8988T (cell line): ENCODE measurements around the gene SLC2A3.
"Not testable (repeated sequence)": the region's sequence is repeated elsewhere in the genome, so short reads cannot be mapped to it uniquely, and the experiment has no call there.

ENCODE experiments used
- DNase-seq: peaks from one replicate; pipeline ENCODE4 v3.0.0; 2011

The SLC2A3 gene

DNA sequence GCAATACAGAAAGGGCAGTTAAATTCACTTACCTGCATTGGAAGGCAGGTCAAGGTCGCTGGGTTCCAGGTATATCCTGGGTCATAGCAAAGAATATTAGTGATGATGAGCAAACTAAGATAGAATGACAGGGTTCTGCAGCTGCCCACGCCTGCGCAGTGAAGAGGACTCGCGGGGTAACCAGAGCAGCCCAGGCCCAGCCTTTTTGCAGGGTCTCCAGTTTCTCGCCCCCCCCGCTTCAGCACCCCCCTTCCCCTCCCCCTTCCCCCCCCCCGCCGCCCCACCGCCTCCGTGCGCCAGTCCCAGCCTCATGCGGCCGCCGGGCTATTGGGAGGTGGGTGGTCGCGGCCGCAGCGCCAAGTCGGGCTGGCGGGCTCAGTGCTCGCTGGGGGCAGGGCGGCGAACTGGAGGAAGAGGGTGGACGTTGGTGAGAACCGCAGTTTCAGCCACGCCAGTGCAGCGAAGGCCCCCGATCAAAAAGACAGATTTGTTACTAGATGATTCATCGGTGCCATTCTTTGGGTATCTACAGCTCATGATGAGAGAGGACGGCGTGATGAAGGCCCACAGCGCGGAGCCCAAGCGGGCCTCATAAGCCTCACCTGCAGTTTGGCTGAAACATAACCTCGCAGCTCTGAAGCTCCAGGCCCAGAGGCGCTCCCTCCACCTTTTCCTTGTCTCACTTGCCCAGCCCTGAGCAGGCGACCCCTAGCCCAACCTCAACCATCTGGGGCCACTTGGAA, 20.2 kb downstream of the SLC2A3 start:
- no peak for DNase-seq

DNA sequence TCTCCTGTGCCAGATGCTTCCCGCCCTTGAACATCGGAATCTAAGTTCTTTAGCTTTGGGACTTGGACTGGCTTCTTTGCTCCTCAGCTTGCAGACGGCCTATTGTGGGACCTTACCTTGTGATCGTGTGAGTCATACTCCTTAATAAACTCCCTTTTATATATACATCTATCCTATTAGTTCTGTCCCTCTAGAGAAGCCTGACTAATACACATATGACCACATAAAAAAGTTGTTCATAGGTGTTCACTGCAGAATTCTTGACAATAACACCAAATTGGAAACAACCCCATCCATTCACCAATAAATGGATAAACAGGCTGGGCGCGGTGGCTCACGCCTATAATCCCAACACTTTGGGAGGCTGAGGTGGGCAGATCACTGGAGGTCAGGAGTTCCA, 25.9 kb downstream of the SLC2A3 start:
- DNase-seq = not testable (repeated sequence)

DNA sequence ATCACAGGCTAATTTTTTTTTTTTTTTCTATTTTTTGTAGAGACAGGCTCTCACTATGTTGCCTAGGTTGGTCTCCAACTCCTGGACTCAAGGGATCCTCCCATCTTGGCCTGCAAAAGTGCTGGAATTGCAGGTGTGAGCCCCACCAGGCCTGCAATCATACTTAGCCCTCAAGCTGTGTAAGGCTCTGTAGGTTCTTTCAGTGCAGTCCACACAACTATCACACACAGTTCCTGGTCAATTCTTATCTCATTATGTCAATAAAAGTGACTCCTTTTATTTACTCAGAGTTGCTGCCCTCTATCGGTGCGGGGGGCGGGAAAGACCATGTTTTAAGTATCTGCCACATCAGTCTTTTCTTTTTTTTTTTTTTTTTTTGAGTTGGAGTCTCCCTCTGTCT, 29.0 kb downstream of the SLC2A3 start:
- no peak for DNase-seq

DNA sequence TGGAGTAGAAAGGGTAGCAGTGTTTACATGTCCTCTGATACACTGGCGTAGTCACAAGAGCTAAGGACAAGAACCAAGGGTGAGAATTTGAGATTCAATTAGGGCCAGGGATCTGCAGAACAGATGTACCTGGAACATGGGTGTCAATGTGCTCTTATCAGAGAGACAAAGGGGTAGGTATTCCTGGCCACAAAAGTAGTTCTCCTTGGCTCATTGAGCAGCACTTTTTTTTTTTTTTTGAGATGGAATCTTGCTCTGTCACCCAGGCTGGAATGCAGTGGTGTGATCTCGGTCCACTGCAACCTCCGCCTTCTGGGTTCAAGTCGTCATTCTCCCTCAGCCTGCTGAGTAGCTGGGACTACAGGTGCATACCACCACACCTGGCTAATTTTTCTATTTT, 29.7 kb downstream of the SLC2A3 start:
- DNase-seq = not testable (repeated sequence)

DNA sequence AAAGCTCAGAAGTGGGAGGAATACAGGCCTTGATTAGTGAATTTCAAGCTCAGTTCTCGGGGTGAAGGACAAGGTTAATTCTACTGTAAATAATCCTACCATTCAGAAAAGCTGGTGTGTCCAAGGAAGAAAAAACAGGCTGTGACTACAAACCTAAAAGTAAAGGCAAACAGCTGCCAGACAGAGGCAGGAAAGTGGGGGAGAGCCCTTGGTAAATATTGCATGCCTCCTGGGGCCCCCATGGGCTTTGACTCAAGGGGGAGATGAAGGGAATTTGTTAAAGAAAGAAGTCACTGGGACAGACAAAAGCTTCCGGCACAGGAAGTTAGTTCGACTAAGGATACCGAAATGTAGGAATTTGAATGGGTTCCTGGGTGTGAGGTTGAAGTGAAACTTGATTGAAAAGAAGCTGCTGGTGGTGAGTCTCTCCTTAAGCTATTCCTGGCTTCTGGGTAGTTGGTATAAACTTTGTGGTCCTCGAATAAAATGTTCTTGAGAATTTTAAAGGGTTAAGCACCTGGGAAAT, 30.3 kb downstream of the SLC2A3 start:
- not testable (repeated sequence) for DNase-seq

DNA sequence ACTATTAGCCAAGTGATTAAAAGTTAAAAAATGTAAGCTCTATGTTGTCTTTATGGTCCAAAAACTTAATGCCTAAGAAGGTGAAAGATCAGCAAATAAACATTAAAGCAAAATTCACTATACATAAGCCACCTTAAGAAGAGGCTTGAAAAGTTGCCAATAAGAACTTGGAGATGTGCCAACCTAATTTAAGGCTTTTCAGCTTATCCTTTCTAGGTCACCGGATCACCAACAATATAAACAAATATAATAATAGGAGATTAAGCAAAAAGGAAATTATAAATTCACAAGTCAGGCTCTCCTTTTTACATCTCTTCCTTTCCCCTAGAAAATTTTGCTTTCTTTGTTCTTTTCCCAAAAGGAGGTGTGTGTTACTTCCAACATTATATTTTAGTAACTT, 30.9 kb downstream of the SLC2A3 start:
- DNase-seq = no peak

DNA sequence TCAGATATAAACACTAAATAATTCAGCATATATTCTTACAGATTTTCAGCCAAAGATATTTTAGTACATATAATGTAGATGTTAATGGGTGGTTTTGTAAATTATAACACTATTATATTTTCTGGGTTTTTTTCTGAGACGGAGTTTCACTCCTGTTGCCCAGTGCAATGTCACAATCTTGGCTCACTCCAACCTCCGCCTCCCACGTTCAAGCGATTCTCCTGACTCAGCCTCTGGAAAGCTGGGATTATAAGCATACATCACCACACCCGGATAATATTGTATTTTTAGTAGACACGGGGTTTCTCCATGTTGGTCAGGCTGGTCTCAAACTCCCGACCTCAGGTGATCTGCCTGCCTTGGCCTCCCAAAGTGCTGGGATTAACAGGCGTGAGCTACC, 33.6 kb downstream of the SLC2A3 start:
- not testable (repeated sequence) for DNase-seq

DNA sequence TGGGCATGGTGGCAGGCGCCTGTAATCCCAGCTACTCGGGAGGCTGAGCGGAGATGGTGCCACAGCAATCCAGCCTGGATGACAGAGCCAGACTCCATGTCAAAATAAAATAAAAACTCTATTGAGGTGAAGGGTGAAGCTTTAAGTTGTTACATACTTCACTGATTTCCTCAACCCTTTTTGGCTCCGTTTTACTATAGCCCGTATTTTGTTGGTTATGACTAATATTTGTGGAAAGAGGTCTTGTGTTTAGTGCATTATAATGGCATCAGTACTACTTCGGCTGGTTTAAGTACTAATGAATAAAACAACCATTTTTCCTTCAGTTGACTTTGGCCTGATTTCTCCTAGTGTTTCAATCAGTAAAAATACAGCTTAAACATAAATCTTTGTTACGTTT, 36.2 kb downstream of the SLC2A3 start:
- no peak for DNase-seq

DNA sequence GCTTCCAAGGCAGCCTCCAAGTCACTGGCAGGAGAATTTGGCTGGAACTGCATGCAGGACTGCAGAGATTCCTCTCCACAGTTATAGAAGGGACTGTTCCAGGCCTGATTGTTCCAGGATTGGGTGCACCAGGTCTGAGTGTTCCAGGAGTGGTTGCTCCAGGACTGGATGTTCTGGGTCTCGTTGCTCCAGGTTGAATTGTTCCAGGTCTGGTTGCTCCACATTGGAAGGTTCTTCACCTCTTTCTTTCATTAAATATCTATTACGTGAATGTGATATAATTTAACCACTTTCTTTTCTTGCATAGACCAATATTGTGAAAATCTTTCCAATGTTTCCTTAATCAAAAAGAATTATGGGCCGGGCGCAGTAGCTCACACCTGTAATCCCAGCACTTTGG, 39.3 kb downstream of the SLC2A3 start:
- not testable (repeated sequence) for DNase-seq

DNA sequence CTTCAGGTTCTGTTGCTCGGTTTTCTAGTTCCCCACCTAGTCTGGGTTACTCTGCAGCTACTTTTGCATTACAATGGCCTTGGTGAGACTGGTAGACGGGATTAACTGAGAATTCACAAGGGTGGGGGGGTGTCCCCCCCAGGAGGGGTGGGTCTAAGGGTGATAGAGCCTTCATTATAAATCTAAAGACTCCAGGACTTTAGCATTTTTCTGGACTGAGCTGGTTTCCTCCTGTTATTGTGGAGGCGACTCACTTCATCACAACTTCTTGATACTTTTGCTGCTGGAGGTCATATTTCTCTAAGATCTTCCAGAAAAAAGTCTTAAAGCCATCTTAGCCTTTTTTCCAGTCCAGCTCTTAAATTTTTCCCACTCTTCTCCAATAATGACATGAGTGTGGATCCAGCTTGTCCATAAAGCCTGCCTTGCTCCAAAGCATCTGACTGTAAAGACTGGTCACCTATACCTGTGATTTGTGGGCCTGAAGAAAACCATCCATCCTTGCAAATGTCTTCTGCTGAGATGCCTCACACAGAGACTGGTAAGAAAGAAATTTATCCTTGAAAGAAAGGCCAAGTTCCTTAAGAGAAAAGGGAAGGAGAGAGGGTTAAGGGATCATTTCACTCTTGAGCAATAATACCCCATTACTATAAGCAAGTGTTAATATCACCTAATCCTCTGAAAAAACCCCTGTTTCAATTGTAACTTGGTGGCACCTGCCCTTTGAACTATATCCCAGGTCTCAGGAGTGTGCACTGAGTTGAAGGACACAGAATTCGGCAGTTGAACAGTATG, 43.6 kb downstream of the SLC2A3 start:
- DNase-seq = no peak

DNA sequence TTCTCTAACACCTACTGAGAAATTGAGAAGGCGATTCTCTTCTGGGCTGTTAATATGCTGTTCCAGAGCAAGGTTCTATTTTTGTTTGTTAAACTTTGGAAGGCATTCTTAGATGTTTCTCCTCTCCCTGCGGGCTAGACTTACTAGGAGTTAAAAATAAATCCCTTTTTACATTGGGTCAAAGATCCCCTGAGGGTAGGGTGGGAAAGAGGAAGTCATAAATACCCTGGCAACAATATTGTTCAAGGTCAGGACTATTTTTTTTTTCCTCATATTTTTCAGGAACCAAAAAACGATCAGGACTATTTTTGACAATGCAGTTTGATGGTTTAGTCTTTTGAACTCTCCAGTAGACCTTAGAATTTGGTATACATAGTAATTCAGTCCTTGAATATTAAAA, 51.3 kb downstream of the SLC2A3 start:
- DNase-seq = no peak

DNA sequence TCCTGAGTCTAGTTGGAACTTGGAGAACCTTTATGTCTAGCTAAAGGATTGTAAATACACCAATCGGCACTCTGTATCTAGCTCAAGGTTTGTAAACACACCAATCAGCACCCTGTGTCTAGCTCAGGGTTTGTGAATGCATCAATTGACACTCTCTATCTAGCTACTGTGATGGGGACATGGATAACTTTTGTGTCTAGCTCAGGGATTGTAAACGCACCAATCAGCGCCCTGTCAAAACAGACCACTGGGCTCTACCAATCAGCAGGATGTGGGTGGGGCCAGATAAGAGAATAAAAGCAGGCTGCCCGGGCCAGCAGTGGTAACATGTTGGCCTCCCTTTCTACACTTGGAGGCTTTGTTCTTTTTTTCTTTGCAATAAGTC, 54.3 kb downstream of the SLC2A3 start:
- DNase-seq = not testable (repeated sequence)

DNA sequence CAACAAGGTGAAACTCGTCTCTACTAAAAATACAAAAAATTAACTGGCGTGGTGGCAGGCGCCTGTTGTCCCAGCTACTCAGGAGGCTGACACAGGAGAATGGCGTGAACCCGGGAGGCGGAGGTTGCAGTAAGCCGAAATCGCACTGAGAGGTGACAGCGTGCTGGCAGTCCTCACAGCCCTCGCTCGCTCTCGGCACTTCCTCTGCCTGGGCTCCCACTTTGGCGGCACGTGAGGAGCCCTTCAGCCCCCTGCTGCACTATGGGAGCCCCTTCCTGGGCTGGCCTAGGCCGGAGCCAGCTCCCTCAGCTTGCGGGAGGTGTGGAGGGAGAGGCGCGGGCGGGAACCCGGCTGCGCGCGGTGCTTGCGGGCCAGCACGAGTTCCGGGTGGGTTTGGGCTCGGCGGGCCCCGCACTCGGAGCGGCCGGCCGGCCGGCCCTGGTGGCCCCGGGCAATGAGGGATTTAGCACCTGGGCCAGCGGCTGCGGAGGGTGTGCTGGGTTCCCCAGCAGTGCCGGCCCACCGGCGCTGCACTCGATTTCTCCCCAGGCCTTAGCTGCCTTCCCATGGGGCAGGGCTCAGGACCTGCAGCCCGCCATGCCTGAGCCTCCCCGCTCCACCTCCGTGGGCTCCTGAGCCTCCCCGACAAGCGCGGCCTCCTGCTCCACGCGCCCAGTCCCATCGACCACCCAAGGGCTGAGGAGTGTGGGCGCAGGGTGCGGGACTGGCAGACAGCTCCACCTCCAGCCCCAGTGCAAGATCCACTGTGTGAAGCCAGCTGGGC, 54.8 kb downstream of the SLC2A3 start:
- not testable (repeated sequence) for DNase-seq

DNA sequence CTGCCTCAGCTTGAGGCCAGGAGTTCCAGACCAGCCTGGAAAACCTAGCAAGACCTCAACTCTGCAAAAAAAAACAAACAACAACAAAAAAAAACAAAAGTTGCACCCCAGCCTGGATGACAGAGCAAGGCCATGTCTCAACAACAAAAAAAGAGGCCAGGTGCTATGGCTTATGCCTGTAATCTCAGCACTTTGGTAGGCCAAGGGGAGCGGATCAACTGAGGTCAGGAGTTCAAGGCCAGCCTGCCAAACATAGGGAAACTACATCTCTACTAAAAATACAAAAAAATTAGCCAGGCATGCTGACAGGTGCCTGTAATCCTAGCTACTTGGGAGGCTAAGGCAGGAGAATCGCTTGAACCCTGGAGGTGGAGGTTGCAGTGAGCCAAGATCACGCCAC, 56.7 kb downstream of the SLC2A3 start:
- no peak for DNase-seq

DNA sequence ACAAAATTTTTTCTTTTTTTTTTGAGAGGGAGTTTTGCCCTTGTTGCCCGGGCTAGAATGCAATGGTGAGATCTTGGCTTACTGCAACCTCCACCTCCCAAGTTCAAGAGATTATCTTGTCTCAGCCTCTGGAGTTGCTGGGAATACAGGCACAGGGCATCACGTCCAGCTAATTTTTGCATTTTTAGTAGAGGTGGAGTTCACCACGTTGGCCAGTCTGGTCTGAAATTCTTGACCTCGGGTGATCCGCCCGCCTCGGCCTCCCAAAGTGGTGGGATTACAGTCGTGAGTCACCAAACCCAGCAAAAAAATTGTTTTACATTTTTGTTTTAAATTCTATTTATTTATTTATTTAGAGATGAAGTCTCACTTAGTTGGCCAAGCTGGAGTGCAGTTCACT, 58.6 kb downstream of the SLC2A3 start:
- no peak for DNase-seq

DNA sequence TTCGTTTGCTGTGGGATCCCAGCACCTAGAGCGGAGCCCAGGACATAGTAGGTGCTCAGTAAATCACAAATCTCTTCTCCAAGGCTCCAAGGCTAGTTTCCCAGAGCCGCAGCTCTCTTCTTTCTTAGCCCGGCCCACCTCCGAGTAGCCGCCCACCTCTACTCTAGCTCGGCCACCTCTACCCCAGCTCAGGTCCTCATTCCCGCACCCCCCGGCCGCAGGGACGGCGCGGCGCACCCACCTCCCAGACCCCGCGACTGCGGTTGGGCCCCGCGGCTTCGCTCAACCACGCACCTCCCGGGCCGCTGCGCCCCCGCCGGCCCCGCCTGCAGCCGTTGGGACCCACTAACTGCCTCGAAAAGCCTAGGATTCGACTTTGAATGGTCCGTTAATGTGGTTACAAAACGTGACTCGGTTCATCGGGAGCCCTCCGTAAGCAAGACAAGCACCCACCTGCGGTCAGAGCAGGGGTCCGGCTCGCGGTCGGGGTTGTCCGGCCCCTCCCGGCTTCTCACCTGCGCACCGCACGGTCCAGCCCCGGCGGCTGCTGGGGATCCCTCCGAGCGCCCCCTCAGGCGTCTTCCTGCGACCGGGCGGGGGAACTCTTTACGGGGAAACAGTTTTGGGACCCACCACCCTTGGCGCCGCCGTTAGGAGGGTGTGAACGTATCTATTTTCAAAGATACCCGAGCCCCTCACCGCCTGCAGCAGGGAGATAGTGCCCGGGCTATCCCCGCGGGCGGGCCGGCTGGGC, 63.2 kb downstream of the SLC2A3 start, which contains the start of gene SLC2A14:
SLC2A14 (minus strand) TSS at position 350 of the 754 bp plus-strand sequence. CDS start 3,035 bp downstream, outside the sequence.
- DNase-seq = no peak

DNA sequence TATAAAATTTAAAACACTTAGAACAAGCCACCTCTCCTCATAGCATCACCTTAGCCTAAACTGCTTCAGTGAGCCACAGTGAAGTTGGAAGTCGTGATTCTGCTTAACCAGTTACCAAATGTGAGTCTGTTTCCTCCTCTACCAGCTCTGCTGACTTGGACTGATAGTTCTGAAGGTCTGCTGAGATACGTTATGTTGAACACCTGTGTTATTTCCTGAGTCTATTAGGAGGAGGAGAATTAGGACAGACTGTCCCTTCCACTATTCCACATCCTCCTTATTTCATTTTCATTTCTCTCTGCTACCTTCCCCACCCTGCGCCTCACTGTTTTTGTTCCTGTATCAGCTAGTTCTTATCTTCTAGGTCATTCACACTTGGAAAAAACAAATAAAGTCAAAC, 65.7 kb downstream of the SLC2A3 start:
- DNase-seq = no peak
